ENCODE measurements around the gene TIMP1.

Gene TIMP1

DNA sequence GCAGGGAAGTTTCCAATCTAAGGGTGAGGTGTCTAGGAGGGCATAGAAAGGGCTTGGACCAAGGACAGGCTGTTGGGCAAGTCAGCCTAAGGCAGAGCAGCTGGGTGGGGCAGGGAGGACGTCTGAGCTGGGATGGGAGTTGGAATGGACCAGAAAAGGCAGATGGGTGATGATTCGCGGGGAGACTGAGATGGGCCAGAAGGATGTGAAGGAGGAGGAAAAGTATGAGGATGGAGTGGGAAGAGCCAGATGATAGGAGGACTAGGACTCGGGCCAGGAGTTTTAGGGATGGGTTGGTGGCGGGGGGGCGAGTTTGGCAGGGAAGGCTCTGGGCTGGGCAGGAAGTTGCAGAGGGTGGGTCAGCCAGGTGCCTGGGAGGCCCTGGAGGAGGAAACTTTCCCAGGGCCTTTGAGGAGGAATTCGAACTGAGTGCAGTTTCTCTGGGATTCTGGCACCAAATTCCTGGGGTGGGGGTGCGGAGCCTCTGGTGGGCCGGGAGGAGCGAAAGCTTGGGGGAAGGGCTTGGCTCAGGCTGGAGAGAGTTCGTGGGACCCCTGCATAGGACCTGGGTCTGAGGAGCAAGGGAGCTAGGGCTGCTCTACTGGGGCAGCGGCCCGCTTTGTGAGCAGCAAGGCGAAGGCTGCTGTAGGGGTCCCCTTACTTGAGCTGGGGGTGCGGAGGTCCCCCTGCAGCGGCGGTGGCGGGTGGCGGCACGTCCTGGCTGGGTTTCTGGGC is 8.7 kb upstream of the TIMP1 start:
- peak; percentile 63 for FAIRE-seq

DNA sequence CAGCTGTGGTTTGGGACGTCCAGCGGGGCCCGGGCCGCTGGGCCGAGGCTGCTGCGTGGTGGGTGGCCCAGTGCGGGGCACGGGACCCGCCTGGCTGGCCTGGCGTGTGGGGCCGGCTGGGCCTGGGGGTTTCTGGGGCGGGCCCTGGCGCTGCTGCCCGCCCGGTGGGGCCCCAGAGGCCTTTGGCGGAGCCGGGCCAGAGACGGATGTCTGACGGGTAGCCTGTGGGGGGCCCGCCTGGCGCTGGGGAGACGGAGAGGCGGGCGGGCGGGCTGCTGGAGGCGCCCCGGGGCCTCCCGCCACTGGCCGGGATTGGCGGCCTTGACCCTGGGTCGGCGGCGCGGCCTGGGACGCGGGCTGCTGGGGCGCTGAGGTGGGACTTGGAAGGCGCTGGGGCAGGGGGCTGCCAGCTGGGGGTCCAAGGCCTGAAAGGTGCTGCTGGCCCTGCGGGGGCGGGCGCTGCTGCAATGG is 8.1 kb upstream of the TIMP1 start:
- no peak for FAIRE-seq
- no peak for DNase-seq (ENCODE audit: low spot score)

More for the DNA sequence above, 8.7 kb upstream of the TIMP1 start:
- DNase-seq (ENCODE audit: low spot score) = peak; percentile 60

DNA sequence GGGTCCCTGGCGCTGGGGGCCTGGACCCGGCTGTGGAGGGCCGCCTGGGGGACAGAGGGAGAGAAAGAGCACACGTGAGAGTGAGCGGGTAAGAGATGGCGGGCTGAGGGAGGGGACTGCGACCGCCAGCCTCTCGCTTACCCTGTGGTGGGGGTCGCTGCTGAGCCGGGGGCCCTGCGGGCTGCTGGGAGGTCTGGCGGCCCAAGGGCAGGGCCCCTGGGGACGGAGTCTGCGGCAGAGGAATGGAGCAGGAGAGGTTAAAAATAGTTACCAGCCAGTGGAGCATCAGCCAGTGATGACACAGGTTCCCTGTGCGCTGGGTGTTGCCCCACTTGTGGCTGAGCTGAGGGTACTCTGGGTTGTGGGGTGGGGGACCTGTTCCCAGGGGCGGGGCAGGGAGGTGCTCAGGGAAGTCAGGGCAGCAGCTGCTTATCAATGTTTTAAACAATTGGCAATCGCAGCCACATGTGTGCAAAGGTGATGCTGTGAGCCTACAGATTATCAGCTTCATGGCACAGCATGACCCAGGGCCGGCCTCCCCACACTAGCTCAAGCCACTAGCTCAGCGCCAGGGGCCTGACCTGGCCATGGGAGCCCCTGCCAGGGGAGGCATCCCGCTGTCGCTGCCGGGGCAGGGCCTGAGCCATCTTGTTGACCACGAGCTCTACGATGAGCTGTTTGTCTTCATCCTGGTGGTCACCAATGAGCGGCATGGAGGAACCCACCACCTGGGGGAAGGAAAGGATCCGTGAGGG is 7.5 kb upstream of the TIMP1 start:
- DNase-seq (ENCODE audit: low spot score) = no peak
- FAIRE-seq = no peak

DNA sequence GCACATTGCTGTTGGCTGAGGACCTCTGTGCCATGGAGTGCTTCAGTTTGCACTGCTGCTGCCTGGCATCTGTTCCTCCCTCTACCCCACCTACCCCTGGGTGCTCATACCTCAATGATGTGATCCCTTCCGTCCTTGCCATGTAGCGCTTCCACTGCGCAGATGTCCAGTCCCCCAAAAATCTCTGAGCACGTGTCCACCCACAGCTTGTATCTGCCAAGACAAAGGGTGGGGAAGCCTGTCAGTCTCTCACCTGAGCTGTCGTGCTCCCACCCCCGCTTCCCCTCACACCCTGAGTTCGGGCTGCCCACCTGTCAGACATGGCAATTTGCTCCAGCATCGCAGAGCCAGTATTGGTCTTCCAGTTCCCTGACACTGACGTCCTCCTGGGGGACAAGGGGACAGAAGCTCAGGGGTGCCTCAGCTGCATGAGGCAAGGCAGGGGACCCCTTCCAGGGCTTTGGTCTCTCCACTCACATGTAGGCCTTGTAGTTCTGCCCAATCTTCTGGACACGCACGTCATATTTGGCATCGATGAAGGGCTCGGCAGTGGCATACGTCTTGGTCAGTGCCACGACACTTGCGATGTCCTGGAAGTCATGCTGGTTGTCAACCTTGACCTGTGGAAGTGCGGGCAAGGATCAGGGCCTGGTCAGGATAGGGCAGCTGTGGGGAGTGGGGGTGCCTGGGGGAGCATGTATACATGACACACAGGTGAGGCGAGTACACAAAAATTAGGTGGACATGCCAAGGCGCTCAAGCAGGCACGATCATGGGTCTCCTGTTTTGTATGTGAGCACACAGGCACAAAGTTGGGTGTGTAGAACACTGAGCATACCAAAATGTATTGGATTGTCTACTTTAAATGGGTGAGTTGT is 6.0 kb upstream of the TIMP1 start:
- DNase-seq (ENCODE audit: low spot score) (no peak), FAIRE-seq (no peak)

DNA sequence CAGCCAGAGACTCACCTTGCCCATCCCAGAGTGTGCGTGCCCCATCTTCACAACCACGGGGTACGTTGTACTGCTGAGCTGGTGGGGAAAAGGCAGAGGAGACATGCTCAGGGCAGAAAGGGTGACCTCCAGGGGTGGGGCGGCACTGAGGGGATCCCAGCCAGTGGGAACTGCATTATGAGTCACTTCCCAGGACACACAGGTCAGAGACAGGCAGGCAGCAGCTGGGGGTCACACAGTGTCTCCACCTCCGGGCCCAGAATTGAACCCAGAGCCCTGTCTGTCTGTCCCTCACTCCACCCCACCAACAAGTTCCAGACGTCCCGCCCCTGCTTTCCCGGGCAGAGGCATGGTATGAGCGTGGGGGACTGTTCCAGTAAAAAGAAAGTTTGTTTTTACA is 4.8 kb upstream of the TIMP1 start:
- no peak for DNase-seq (ENCODE audit: low spot score)

DNA sequence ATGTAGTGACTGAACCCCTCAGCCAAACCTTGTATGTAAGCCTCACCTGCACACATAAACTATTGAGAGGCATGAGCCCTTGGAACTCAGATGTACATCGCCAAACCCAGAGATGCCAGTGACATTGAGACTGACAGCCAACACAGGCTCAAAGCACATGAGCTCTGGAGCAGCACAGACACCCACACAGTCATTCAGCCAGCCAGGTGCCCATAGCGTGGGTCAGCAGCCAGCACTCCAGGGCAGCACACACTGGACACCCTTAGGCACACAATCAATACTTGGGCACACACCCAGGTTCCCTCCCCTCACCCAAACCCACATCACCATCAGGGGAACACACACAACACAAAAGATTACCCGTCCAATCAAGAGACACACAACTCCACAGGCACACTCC is 4.3 kb upstream of the TIMP1 start:
- FAIRE-seq = no peak
- DNase-seq (ENCODE audit: low spot score) = no peak

More for the DNA sequence above, 4.8 kb upstream of the TIMP1 start:
- FAIRE-seq = no peak

DNA sequence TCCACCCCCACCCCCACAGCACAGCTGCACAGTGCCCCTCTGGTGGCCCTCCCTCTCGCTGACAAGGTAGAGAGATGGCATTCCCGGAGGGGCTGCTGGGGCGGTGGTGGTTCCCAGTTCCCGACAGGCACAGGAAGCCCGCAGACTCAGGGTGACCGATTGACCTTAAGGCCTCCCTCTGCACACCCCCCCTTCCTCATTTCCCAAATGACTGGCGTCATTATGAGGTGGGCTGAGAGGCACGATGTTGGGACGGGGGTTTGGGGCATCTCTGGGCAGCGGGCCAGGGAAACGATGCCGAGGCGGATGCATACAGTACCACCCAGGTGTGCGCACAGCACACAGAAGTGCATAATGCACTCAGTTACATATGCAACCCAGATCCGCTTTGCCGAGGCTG is 3.5 kb upstream of the TIMP1 start:
- DNase-seq (ENCODE audit: low spot score) (no peak), FAIRE-seq (no peak)

DNA sequence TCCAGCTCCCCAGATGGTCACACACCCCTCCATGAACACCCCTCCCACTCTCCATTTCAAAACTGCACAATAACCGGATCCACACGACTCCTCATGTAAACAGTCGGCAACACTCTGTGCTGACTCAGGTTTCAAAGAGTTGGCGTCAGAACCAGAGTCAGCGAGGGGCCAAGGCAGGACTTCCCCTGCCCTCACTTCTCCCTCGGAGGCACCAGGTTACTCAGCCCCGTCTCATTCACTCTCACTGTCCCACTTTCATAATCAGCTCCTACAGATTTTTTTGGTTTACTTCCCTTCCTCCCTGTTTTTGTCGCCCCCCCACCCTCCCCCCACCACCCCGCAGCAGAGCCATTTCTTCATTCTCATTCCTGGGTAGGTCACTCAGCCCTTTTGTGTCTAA is 2.7 kb upstream of the TIMP1 start:
- DNase-seq (ENCODE audit: low spot score) (no peak), FAIRE-seq (no peak)

DNA sequence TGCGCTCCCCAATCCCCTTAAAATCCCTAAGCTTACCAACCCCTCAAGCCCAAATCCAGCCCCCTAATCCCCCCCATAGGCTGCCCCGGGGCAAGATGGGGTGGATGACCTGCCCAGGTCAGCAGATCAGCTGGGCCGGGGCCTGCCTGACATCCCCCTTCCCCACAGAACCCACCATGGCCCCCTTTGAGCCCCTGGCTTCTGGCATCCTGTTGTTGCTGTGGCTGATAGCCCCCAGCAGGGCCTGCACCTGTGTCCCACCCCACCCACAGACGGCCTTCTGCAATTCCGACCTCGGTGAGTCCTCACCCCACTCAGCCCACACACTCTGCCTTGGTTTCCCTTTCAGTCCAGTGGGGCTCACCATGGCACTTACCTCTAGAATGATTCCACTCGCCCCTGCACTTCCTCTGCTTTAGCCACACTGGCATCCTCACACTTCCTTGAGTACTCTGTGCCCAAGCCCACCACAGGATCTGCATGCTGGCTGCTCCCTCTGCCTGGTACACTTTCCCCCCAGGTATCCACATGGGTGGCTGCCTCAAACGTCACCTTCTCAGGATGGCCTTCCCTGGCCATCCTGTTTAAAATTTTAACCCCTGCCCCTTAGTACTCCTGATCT is 1.1 kb downstream of the TIMP1 start:
- DNase-seq (ENCODE audit: low spot score) (no peak), FAIRE-seq (no peak)

DNA sequence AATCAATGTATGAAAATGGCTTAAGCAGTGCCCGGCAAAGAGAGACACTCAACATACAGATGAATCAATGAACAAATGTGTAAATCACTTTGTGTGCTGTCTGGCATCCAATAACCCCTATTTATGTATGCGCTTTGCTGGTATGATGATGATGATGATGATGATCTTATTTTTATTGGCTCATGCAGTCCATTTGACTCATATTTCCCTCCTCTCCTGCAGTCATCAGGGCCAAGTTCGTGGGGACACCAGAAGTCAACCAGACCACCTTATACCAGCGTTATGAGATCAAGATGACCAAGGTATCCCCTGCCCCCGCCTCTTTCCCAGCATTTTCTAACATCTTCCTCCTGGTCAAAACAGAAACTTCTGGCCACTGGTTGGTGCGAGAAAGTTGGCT is 2.5 kb downstream of the TIMP1 start:
- DNase-seq (ENCODE audit: low spot score) (no peak), FAIRE-seq (no peak)

DNA sequence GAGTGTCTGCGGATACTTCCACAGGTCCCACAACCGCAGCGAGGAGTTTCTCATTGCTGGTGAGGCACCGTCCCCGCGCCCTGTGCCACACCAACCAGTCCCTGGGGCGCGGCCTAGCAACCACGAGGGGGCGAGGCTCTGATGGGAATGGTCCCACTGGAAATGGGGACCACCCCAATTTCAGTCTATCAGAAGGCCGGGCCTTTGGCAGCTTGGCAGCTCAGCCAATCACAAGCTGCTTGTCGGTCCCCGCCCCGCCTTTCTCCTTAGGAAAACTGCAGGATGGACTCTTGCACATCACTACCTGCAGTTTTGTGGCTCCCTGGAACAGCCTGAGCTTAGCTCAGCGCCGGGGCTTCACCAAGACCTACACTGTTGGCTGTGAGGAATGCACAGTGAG is 3.0 kb downstream of the TIMP1 start:
- FAIRE-seq (no peak), DNase-seq (ENCODE audit: low spot score) (no peak)

DNA sequence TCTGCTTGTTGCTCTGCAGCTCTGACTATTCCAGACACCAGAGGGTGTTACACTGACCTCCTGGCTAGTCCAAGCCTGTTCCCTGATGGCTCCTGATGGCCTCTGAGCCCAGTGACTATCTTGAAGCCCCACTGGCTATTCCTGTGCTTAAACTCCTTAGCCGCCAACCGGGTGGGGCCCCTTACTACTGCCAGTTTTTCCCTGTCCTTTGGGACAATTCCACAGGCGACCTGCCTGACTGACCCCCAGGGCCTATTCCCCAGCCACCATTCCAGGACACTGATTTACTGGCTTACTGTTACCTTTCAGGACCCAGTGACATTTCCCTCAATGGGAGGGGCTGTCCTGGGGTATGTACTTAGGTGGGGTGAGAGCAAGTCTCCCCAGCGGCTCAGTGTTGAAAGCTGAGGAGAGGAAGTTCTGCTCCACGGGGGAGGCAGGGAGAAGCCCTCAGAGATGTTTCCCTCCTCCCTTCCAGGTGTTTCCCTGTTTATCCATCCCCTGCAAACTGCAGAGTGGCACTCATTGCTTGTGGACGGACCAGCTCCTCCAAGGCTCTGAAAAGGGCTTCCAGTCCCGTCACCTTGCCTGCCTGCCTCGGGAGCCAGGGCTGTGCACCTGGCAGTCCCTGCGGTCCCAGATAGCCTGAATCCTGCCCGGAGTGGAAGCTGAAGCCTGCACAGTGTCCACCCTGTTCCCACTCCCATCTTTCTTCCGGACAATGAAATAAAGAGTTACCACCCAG is 4.0 kb downstream of the TIMP1 start:
- DNase-seq (ENCODE audit: low spot score) (no peak), FAIRE-seq (no peak)

DNA sequence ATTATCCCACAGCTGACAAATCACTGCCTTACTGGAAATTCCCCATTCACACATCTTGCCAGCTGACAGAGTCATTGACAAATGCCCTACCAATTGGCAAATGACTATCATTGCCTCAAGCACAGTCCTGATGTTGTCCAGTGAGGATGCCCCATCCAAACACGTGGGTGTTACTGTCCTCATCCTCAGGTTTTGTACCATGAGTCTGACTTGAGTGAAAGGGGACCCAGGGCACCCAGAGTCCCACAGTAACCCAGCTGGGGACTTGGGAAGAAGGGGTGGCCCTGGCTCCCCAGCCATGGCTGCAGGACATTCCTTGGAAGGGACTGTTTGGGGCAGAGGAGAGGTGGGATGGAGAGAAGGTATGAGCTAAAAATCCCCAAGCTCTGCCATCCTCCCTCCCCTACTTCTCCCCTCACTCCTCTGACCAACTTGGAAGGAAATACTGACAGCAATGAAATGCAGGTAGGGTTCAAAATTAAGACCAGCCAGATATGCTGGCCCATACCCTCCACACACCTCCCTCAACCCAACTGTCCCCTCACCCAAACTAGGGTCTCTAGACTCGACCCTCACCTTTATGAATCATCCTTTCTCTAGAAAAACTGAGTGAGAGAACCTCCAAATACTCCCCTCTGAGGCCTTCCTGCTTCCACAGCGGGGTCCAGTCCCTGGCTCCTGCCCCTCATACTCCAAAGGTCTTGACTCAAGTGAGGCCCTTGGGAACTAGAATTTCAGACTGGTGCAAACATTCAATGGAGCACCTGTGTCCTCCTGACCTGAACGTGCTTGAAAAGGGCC is 5.1 kb downstream of the TIMP1 start:
- FAIRE-seq = no peak
- DNase-seq (ENCODE audit: low spot score) = no peak

DNA sequence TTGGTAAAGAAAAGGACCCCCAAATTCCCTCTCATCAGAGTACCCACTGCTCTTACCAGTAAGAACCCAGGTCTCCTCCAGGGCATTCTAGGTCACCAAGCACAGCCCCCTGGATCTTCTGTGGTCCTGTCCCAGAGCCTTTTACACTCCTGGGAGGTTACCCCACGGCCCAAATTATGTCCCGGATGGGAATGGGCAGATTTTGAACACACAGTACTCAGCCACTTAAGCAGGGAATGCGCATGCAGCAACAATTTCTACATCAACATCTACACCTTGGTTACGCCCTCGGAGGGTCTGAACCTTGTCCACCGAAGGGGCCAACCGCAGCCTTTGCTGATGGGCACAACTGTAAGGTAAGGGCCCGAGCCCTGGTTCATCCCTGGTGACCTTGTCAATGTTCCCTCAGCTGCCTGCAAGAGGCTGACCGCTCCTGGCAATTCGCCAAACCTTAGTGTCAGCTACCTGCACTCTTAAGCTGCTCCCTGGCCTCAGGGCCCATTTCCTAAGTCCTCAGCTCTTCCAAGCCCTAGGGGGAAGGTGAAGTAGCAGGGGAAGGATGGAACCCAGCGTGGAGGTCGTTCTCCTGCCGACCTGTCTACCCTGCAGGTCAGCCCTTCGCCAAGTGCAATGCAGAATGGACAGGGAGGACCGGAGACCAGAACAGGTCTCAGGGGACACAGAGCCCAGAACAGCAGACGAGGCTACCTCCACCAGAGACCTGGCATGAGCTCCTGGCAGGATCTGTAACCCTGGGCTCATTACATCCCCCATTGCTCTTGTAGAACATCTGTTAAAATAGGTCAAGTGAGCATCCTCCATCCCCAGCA is 5.9 kb downstream of the TIMP1 start:
- FAIRE-seq = no peak
- DNase-seq (ENCODE audit: low spot score) = no peak

DNA sequence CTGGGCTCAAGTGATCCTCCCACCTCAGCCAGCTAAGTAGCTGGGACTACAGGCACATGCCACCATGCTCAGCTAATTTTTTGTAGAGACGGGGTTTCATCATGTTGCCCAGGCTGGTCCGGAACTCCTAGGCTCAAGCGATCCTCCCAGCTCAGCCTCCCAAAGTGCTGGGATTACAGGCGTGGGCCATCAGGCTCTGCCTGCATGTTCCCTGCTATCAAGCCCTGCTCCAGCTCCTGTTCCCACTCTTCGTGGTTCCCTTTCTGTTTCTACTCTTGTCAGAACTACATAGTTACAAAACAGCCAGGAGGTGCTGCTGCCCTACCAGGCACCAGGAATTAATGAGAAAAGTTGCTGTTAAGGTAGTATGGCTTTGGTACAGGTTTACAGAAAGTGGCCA is 8.7 kb downstream of the TIMP1 start:
- DNase-seq (ENCODE audit: low spot score) (no peak), FAIRE-seq (no peak)

DNA sequence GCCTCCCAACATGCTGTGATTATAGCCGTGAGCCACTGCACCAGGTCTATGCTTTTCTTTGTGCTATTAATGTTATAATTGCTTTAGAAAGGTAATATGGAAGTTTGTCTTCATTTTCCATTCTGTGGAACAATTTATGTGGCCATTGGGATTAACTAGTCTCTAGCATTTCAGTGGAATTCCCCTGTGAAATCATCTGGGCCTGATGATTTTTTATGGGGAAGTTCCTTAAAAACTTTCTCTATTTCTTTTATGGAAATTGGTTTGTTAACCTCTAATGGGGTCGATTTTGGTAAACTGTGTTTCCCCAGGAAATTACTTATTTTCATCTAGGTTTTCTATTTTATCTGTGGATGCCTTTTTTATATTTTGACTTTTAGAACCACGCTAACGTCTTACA is 11.3 kb downstream of the TIMP1 start:
- FAIRE-seq (no peak), DNase-seq (ENCODE audit: low spot score) (no peak)

DNA sequence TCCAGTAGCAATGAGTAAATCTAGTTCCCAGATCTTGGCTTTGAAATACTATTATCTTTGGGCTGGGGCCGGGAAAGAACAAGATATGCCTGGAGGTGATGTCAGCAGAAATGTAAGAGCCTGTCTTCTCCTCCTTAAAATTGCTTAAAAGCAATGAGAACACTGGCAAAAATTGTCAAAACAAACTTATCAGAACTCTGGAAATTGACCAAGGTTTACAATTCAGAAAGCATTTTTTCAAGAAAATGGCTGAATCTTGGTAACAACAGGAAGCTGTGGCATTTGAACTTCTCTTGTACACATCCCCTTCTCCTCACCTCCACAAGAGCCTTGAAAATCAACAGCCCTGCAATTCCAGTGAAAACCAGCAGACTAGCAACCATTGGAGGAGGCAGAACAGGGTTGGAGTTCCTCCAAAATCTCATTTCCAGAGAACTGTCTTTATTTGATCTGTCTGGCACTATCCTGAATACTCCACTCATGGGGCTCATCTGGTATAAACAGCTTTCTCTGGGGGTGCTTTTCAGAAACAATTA is 13.5 kb downstream of the TIMP1 start:
- no peak for DNase-seq (ENCODE audit: low spot score)

DNA sequence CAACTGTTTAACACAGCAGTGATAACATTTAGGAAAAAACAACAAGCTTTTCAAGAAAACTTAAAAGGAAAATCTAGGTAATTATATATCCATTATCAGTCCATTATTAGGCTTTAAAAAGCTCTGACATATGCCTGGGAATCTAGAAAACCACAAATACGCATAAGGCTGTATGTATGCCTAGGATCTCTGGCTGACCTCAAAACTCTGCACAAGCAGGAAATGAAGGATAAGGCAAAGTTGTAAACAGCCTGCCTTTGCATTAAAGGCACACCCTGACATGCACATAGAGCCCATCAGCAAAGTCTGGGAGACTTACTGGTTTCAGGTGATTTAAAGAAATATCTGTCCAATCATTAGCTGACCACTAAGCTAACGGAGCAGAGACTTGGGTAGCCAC is 14.0 kb downstream of the TIMP1 start:
- no peak for DNase-seq (ENCODE audit: low spot score)
- FAIRE-seq = no peak

More for the DNA sequence above, 13.5 kb downstream of the TIMP1 start:
- FAIRE-seq = no peak

DNA sequence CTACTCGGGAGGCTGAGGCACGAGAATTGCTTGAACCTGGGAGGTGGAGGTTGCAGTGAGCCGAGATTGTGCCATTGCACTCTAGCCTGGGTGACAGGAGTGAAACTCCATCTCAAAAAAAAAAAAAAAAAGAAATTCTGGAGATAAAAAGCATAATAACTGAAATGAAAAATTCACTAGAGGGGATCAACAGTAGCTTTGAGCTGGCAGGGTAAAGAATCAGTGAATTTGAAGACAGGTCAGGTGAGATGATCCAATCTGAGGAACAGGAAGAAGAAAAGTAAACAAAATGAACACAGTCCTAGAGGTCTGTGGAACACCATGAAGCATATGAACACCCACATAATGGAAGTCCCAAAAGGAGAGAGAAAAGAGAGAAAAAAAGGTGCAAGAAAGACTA is 15.0 kb downstream of the TIMP1 start:
- no peak for DNase-seq (ENCODE audit: low spot score)
- no peak for FAIRE-seq

Measured in urothelium cell line (cell line).